Bone marrow (tissue), 2 donors: ENCODE data around the gene C10orf105.

Source experiments
- DNase-seq, 2 donors: peaks; one replicate each; lab custom pipeline; 2025; lab: John Stamatoyannopoulos, UW

Gene C10orf105

GRCh38 chr10:71719464-71720201, at the start of gene C10orf105:
Gene C10orf105 (minus strand): TSS chr10:71719778. CDS start chr10:71716337, 3,441 bp downstream.
- no peak for DNase-seq

- no peak for DNase-seq
Observed at GRCh38 chr10:71767420-71768035, 48.0 kb upstream of the C10orf105 start.

- no peak for DNase-seq
Observed at GRCh38 chr10:71766717-71767419, 47.3 kb upstream of the C10orf105 start.

- DNase-seq: no peak
Observed at GRCh38 chr10:71765906-71766716, 46.5 kb upstream of the C10orf105 start.

- DNase-seq: no peak
Observed at GRCh38 chr10:71765176-71765904, 45.8 kb upstream of the C10orf105 start.

GRCh38 chr10:71763352-71764127, 44.0 kb upstream of the C10orf105 start:
- DNase-seq: no peak

GRCh38 chr10:71762324-71762723, 42.7 kb upstream of the C10orf105 start:
- DNase-seq: no peak

GRCh38 chr10:71761541-71762113, 42.0 kb upstream of the C10orf105 start:
- DNase-seq: no peak

GRCh38 chr10:71761105-71761511, 41.5 kb upstream of the C10orf105 start:
- no peak for DNase-seq

GRCh38 chr10:71757399-71757922, 37.9 kb upstream of the C10orf105 start:
- no peak for DNase-seq

- DNase-seq: peak in 1 of 2 donors; percentile 13
Observed at GRCh38 chr10:71756311-71757191, 37.0 kb upstream of the C10orf105 start.

- no peak for DNase-seq
Observed at GRCh38 chr10:71755179-71755879, 35.8 kb upstream of the C10orf105 start.

GRCh38 chr10:71754562-71754961, 35.0 kb upstream of the C10orf105 start:
- DNase-seq: no peak

GRCh38 chr10:71753960-71754505, 34.5 kb upstream of the C10orf105 start:
- DNase-seq: no peak

GRCh38 chr10:71753091-71753959, 33.7 kb upstream of the C10orf105 start:
- DNase-seq: peak; percentile 45 to 97

GRCh38 chr10:71752391-71753090, 33.0 kb upstream of the C10orf105 start:
- DNase-seq: no peak
